Activated B cell treated with CpG ODN at 0.5 μM for 24 hours (primary cell): ENCODE data around the gene NF1. TPM values are rescaled to one million over a fixed set of nuclear protein-coding genes. Genes with fewer than 3 reads are reported as not detected.

ENCODE experiments used
- ATAC-seq: fragments of 200-7000 bp; cut with Tn5 transposase; one replicate; pipeline ENCODE4 v1.10.0; 2021; ENCODE audit warnings: low read depth, mild to moderate bottlenecking, moderate library complexity
- CTCF ChIA-PET: fragments of 350-600 bp; sonication (Branson Sonifier 250); formaldehyde crosslinking; loops from one replicate; lab custom pipeline; 2021; ENCODE audit warnings: antibody characterized with exemption; lab: Charles Lee
- POLR2A ChIA-PET: fragments of 350-600 bp; sonication (Branson Sonifier 250); formaldehyde crosslinking; loops from one replicate; lab custom pipeline; 2021; ENCODE audit warnings: antibody characterized with exemption; lab: Charles Lee
- DNase-seq: peaks from one replicate; pipeline ENCODE4 v3.0.0; 2022
- H3K27ac Mint-ChIP-seq: one replicate; pipeline ENCODE4 v1.8.0; 2020; ENCODE audit warnings: mixed read lengths
- H3K27me3 Mint-ChIP-seq: one replicate; pipeline ENCODE4 v1.8.0; 2021; ENCODE audit warnings: mixed read lengths
- H3K36me3 Mint-ChIP-seq: one replicate; pipeline ENCODE4 v1.8.0; 2021; ENCODE audit warnings: low read depth, mixed read lengths
- H3K4me1 Mint-ChIP-seq: one replicate; pipeline ENCODE4 v1.8.0; 2021; ENCODE audit warnings: mixed read lengths
- H3K4me3 Mint-ChIP-seq: one replicate; pipeline ENCODE4 v1.8.0; 2020; ENCODE audit warnings: mild to moderate bottlenecking, mixed read lengths
- H3K9me3 Mint-ChIP-seq: one replicate; pipeline ENCODE4 v1.8.0; 2020; ENCODE audit warnings: mixed read lengths
- intact Hi-C: fragments of 100-400 bp; cut with micrococcal nuclease; formaldehyde crosslinking; loops from one replicate; pipeline ENCODE4 v1.15.1; 2024
- total RNA-seq: library from RNA; stranded (reverse); gene quantifications from 2 replicates; pipeline ENCODE4 v1.2.3, GENCODE V29; 2022
- TF ChIP-seq, protein P1 (sequence below): fragments of 200-600 bp; IDR thresholded peaks from one replicate; pipeline ENCODE4 v1.8.0; 2022; ENCODE audit warnings: antibody characterized with exemption, mild to moderate bottlenecking

The NF1 gene
- total RNA-seq, 1 donor from 2014 or later = 27.4 TPM

DNA sequence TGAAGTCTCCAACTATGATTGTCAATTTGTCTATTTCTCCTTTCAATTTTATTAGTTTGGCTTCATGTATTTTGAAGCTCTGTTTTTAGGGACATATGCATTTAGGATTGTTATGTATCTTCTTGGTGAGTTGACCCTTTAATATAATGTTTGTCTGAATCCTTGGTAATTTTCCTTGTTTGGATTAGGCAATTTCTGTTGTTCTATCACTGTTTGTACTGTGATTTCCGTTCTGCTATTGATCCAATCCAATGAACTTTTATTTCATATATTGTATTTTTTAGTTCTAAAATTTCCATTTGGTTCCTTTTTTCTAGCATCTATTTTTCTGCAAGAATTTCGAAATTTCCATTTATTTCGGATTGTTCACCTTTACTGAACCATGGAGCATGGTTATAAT, 327.7 kb downstream of the NF1 start:
- TF ChIP-seq, protein P1, sequence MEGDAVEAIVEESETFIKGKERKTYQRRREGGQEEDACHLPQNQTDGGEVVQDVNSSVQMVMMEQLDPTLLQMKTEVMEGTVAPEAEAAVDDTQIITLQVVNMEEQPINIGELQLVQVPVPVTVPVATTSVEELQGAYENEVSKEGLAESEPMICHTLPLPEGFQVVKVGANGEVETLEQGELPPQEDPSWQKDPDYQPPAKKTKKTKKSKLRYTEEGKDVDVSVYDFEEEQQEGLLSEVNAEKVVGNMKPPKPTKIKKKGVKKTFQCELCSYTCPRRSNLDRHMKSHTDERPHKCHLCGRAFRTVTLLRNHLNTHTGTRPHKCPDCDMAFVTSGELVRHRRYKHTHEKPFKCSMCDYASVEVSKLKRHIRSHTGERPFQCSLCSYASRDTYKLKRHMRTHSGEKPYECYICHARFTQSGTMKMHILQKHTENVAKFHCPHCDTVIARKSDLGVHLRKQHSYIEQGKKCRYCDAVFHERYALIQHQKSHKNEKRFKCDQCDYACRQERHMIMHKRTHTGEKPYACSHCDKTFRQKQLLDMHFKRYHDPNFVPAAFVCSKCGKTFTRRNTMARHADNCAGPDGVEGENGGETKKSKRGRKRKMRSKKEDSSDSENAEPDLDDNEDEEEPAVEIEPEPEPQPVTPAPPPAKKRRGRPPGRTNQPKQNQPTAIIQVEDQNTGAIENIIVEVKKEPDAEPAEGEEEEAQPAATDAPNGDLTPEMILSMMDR = no peak
- ATAC-seq = no peak
- CTCF ChIA-PET = no interaction called here
- Mint-ChIP-seq H3K9me3 (peaks cover 7% of the 10 kb centered on the region), H3K36me3 (no peaks in the 10 kb centered on the region), H3K4me1 (no peaks in the 10 kb centered on the region), H3K27ac (no peak overlapping the region), H3K4me3 (no peak overlapping the region), H3K27me3 (peaks cover 8% of the 10 kb centered on the region)
- POLR2A ChIA-PET = no interaction called here
- intact Hi-C loops = no loop called here
- DNase-seq = no peak

DNA sequence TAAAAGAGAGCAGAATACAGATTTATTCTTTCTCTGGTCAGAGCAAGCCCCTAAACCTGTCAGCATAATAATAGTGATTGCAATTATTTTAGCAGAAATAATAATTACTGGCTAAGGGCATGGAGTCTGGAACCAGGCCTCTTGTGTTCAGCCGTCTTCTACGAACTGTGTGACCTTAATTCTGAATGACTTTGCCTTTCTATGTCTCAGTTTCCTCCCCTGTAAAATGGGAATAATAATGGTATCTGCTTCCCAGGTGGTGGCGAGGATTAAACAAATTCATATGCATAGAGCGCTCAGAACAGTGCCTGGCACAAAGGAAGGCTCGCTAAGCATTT, 330.1 kb downstream of the NF1 start:
- POLR2A ChIA-PET = no interaction called here
- no peak overlapping the region for H3K4me3 Mint-ChIP-seq
- no peaks in the 10 kb centered on the region for H3K36me3 Mint-ChIP-seq
- H3K27ac Mint-ChIP-seq = no peak overlapping the region
- peaks cover 13% of the 10 kb centered on the region for H3K27me3 Mint-ChIP-seq
- intact Hi-C loops = no loop called here
- H3K9me3 Mint-ChIP-seq = peaks cover 7% of the 10 kb centered on the region
- ATAC-seq (no peak), DNase-seq (no peak)
- TF ChIP-seq, protein P1 = no peak
- H3K4me1 Mint-ChIP-seq = no peaks in the 10 kb centered on the region
- CTCF ChIA-PET = no interaction called here

DNA sequence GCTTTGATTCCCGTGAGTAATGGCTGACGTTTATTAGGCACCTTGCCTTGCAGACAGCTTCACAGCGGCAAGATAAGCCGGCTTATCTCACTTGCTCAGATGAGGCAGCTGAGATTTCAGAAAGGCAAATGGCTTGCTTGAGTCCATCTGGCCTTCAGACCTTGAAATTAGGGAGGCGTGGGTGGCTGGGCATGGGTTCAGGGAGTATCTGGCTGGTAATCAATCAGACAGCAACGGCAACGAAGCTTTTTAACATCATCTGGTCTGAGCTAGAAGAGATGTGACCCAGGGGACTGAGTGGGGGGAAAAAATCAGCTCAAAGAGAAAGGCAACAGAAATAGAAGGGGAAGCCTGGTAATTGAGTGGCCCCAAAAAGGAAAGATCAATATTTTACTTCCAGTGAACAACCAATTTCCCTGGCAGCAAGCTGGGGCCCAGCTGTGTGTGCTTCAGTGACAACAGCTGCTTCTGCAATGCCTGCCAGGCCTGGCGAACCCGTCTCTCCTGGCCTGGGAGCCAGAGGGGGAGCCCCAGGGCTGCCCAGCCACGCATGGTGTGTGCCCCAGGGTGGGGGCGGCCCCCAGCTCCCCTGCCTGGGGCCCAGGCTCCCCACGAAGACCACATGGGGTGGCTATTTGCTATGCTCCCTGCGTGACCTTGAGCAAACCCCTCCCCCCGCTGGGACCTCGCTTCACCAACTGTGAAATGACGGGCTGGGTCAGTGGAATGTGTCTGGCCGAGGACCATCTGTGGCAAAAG, 330.7 kb downstream of the NF1 start:
- Mint-ChIP-seq H3K27ac (no peak overlapping the region), H3K27me3 (peaks cover 16% of the 10 kb centered on the region), H3K4me1 (no peaks in the 10 kb centered on the region), H3K36me3 (no peaks in the 10 kb centered on the region), H3K9me3 (peaks cover 7% of the 10 kb centered on the region), H3K4me3 (no peak overlapping the region)
- no peak for DNase-seq
- intact Hi-C loops = no loop called here
- ChIA-PET CTCF (no interaction called here), POLR2A (no interaction called here)
- TF ChIP-seq, protein P1 = no peak
- no peak for ATAC-seq

Other genes with a start within 250 kb of the NF1 start
- 23.0 and 25.2 TPM in 2 replicates for gene TEFM, start 188.7 kb upstream of the NF1 start, total RNA-seq
- 16.0 and 16.9 TPM in 2 replicates for gene ADAP2, start 173.0 kb upstream of the NF1 start, total RNA-seq
- gene RNF135, start 123.9 kb upstream of the NF1 start, total RNA-seq = 16.7 and 18.5 TPM in 2 replicates
- gene OMG, start 202.3 kb downstream of the NF1 start, total RNA-seq = 0.16 and 0.17 TPM in 2 replicates
- gene EVI2B, start 219.1 kb downstream of the NF1 start, total RNA-seq = 104 and 111 TPM in 2 replicates
- gene EVI2A, start 226.6 kb downstream of the NF1 start, total RNA-seq = 46.6 and 52.5 TPM in 2 replicates